ENCODE measurements around the gene DSCAM. TPM values are rescaled to one million over a fixed set of nuclear protein-coding genes. Genes with fewer than 3 reads are reported as not detected.
"Not testable (repeated sequence)": the region's sequence is repeated elsewhere in the genome, so short reads cannot be mapped to it uniquely, and the experiment has no call there.

Gene DSCAM
- total RNA-seq, 1 donor, result not detected

DNA sequence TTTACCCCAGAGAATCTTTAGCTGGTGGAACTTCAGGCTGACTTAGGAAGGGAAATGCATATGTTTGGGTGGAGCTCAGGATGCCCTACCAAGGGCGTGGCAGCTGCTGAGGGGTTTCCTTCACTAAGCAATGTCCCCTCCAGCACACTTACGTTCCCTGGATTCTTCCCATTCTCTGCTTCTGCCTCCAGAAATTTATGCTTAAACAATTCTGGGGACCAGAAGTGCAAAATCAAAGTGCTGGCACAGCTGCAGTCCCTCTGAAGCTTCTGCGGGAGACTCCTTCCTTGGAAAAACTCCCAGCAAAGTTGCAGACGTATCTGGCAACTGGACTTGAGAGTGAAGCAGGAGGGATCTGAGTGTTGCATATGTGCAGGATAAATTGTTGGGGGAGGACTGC lies 576.9 kb downstream of the DSCAM start:
- Histone ChIP-seq H3K27me3 (ENCODE audit: insufficient read depth, low read length) (no peaks in the 10 kb centered on the region), H2AFZ (ENCODE audit: low read length) (no peak overlapping the region), H3K79me2 (ENCODE audit: insufficient read depth, low read length) (no peaks in the 10 kb centered on the region)

GRCh38 chr21:40269239-40269638 lies 577.7 kb downstream of the DSCAM start:
- no peaks in the 10 kb centered on the region for H3K4me1 ChIP-seq (ENCODE audit: insufficient read depth, low read length)
- H4K20me1 ChIP-seq (ENCODE audit: insufficient read depth, low read length), result no peaks in the 10 kb centered on the region
- no peaks in the 10 kb centered on the region for H3K79me2 ChIP-seq (ENCODE audit: insufficient read depth, low read length)
- H3K4me3 ChIP-seq (ENCODE audit: insufficient read depth, low read length), result no peak overlapping the region
- H3K36me3 ChIP-seq (ENCODE audit: insufficient read depth, low read length), result no peaks in the 10 kb centered on the region
- no peaks in the 10 kb centered on the region for H3K9me3 ChIP-seq (ENCODE audit: low read depth, low read length)
- H2AFZ ChIP-seq (ENCODE audit: low read length), result no peak overlapping the region
- DNase-seq (ENCODE audit: insufficient read length, low spot score, missing footprints), result no peak
- H3K27ac ChIP-seq (ENCODE audit: low read depth, low read length), result no peak overlapping the region
- TF ChIP-seq, protein P1, sequence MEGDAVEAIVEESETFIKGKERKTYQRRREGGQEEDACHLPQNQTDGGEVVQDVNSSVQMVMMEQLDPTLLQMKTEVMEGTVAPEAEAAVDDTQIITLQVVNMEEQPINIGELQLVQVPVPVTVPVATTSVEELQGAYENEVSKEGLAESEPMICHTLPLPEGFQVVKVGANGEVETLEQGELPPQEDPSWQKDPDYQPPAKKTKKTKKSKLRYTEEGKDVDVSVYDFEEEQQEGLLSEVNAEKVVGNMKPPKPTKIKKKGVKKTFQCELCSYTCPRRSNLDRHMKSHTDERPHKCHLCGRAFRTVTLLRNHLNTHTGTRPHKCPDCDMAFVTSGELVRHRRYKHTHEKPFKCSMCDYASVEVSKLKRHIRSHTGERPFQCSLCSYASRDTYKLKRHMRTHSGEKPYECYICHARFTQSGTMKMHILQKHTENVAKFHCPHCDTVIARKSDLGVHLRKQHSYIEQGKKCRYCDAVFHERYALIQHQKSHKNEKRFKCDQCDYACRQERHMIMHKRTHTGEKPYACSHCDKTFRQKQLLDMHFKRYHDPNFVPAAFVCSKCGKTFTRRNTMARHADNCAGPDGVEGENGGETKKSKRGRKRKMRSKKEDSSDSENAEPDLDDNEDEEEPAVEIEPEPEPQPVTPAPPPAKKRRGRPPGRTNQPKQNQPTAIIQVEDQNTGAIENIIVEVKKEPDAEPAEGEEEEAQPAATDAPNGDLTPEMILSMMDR (IDR thresholded peaks at IDR 0.05; ENCODE audit: extremely low read depth, low read depth, low read length), result no peak
- no peak overlapping the region for H3K4me2 ChIP-seq (ENCODE audit: insufficient read depth, low read length)
- no peaks in the 10 kb centered on the region for H3K27me3 ChIP-seq (ENCODE audit: insufficient read depth, low read length)

More for the DNA sequence above, 576.9 kb downstream of the DSCAM start:
- DNase-seq (ENCODE audit: insufficient read length, low spot score, missing footprints), result no peak
- Histone ChIP-seq H3K9me3 (ENCODE audit: low read depth, low read length) (no peaks in the 10 kb centered on the region), H4K20me1 (ENCODE audit: insufficient read depth, low read length) (no peaks in the 10 kb centered on the region), H3K4me1 (ENCODE audit: insufficient read depth, low read length) (no peaks in the 10 kb centered on the region), H3K36me3 (ENCODE audit: insufficient read depth, low read length) (no peaks in the 10 kb centered on the region), H3K4me2 (ENCODE audit: insufficient read depth, low read length) (no peak overlapping the region), H3K27ac (ENCODE audit: low read depth, low read length) (no peak overlapping the region), H3K4me3 (ENCODE audit: insufficient read depth, low read length) (no peak overlapping the region)
- TF ChIP-seq, protein P1 (IDR thresholded peaks at IDR 0.05; ENCODE audit: extremely low read depth, low read depth, low read length), result no peak

GRCh38 chr21:40258456-40258855 lies 588.5 kb downstream of the DSCAM start:
- H3K27ac ChIP-seq (ENCODE audit: low read depth, low read length); DNase-seq (ENCODE audit: insufficient read length, low spot score, missing footprints); H3K79me2 ChIP-seq (ENCODE audit: insufficient read depth, low read length): not testable (repeated sequence)

GRCh38 chr21:40257342-40257741 lies 589.6 kb downstream of the DSCAM start:
- Histone ChIP-seq H3K4me1 (ENCODE audit: insufficient read depth, low read length) (no peaks in the 10 kb centered on the region), H3K36me3 (ENCODE audit: insufficient read depth, low read length) (no peaks in the 10 kb centered on the region), H4K20me1 (ENCODE audit: insufficient read depth, low read length) (no peaks in the 10 kb centered on the region), H2AFZ (ENCODE audit: low read length) (no peak overlapping the region), H3K27me3 (ENCODE audit: insufficient read depth, low read length) (no peaks in the 10 kb centered on the region), H3K4me3 (ENCODE audit: insufficient read depth, low read length) (no peak overlapping the region), H3K4me2 (ENCODE audit: insufficient read depth, low read length) (no peak overlapping the region), H3K9me3 (ENCODE audit: low read depth, low read length) (peaks cover 4% of the 10 kb centered on the region), H3K79me2 (ENCODE audit: insufficient read depth, low read length) (no peaks in the 10 kb centered on the region), H3K27ac (ENCODE audit: low read depth, low read length) (no peak overlapping the region)
- TF ChIP-seq, protein P1 (IDR thresholded peaks at IDR 0.05; ENCODE audit: extremely low read depth, low read depth, low read length), result no peak
- DNase-seq (ENCODE audit: insufficient read length, low spot score, missing footprints), result no peak

More at GRCh38 chr21:40258456-40258855, 588.5 kb downstream of the DSCAM start:
- not testable (repeated sequence) for H4K20me1 ChIP-seq (ENCODE audit: insufficient read depth, low read length); H3K4me1 ChIP-seq (ENCODE audit: insufficient read depth, low read length); H3K9me3 ChIP-seq (ENCODE audit: low read depth, low read length); H3K36me3 ChIP-seq (ENCODE audit: insufficient read depth, low read length); H3K27me3 ChIP-seq (ENCODE audit: insufficient read depth, low read length); H3K4me3 ChIP-seq (ENCODE audit: insufficient read depth, low read length); H2AFZ ChIP-seq (ENCODE audit: low read length); H3K4me2 ChIP-seq (ENCODE audit: insufficient read depth, low read length)

Data from osteoblast (primary cell).